Inflammatory macrophage treated with lipopolysaccharide for 1 hour (primary cell): ENCODE results near the gene LPCAT4.
"Not testable (repeated sequence)": the region's sequence is repeated elsewhere in the genome, so short reads cannot be mapped to it uniquely, and the experiment has no call there.

Experiments used
- DNase-seq, 2 donors: peaks; one replicate each; pipeline ENCODE4 v3.0.0-alpha.2; 2020 to 2022

LPCAT4 gene

GRCh38 chr15:34367101-34368081 is at the start of gene LPCAT4:
TSS of gene LPCAT4 (minus strand) at chr15:34367196. CDS start at chr15:34367100, 96 bp downstream.
- DNase-seq, result peak; percentile 78 to 86

GRCh38 chr15:34409511-34409910 is 42.5 kb upstream of the LPCAT4 start:
- not testable (repeated sequence) for DNase-seq

GRCh38 chr15:34408973-34409372 is 42.0 kb upstream of the LPCAT4 start:
- not testable (repeated sequence) for DNase-seq

- not testable (repeated sequence) for DNase-seq
Measured at GRCh38 chr15:34403899-34404298, 36.9 kb upstream of the LPCAT4 start.

GRCh38 chr15:34403160-34403598 is 36.2 kb upstream of the LPCAT4 start:
- DNase-seq, result not testable (repeated sequence)

- not testable (repeated sequence) for DNase-seq
Measured at GRCh38 chr15:34397637-34398259, 30.8 kb upstream of the LPCAT4 start.

- DNase-seq, result not testable (repeated sequence)
Measured at GRCh38 chr15:34392981-34393380, 26.0 kb upstream of the LPCAT4 start.

- DNase-seq, result not testable (repeated sequence)
Measured at GRCh38 chr15:34389594-34390086, 22.6 kb upstream of the LPCAT4 start.

- not testable (repeated sequence) for DNase-seq
Measured at GRCh38 chr15:34381829-34382521, 15.0 kb upstream of the LPCAT4 start.

- DNase-seq, result not testable (repeated sequence)
Measured at GRCh38 chr15:34380491-34380890, 13.5 kb upstream of the LPCAT4 start.

GRCh38 chr15:34376856-34377255 is 9.9 kb upstream of the LPCAT4 start:
- DNase-seq, result no peak

GRCh38 chr15:34375541-34375940 is 8.5 kb upstream of the LPCAT4 start:
- not testable (repeated sequence) for DNase-seq

GRCh38 chr15:34374816-34375215 is 7.8 kb upstream of the LPCAT4 start:
- DNase-seq, result no peak

- DNase-seq, result no peak
Measured at GRCh38 chr15:34373951-34374350, 7.0 kb upstream of the LPCAT4 start.

- no peak for DNase-seq
Measured at GRCh38 chr15:34370643-34371042, 3.6 kb upstream of the LPCAT4 start.

GRCh38 chr15:34370129-34370528 is 3.1 kb upstream of the LPCAT4 start:
- no peak for DNase-seq

GRCh38 chr15:34366271-34367065 is 528 bp downstream of the LPCAT4 start:
- DNase-seq, result peak; percentile 13 to 15

GRCh38 chr15:34365836-34366235 is 1.2 kb downstream of the LPCAT4 start:
- DNase-seq, result no peak

GRCh38 chr15:34365091-34365825 is 1.7 kb downstream of the LPCAT4 start:
- DNase-seq, result peak in 1 of 2 donors; percentile 3

- no peak for DNase-seq
Measured at GRCh38 chr15:34364041-34364440, 3.0 kb downstream of the LPCAT4 start.

GRCh38 chr15:34362047-34362773 is 4.8 kb downstream of the LPCAT4 start:
- DNase-seq, result no peak
